HG02943 (cell line): Measurements from ENCODE around the gene NLGN1.

ENCODE experiments used
- ATAC-seq: cut with Tn5 transposase; IDR thresholded peaks from one replicate; pipeline ENCODE4 v1.9.1; 2021; ENCODE audit warnings: mild to moderate bottlenecking, low read depth, moderate library complexity; ENCODE audit not compliant: unreplicated experiment

Gene NLGN1

GRCh38 chr3:174120997-174121396, 723.5 kb downstream of the NLGN1 start:
- no peak for ATAC-seq

DNA sequence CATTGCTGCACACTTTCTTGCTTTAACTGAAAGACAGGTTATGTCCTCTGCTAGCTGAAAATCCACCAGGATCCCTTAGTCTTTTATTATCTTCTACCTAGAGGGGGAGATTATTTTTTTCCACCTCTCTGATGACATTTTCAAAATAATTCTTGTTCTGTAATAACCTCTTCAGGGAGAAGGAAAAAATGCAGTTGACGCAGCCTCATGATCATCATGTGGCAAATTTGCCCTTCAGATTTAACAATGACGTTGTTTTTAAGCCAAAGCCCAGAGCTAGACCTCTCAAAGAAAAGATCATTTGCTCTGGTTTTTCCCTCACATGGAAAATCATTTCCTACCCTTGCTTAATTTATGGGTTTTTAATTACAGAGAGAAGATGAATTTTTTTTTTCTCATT, 724.9 kb downstream of the NLGN1 start:
- ATAC-seq = no peak

- ATAC-seq = no peak
Measured at GRCh38 chr3:174125267-174125824, 727.8 kb downstream of the NLGN1 start.

- ATAC-seq = no peak
Measured at GRCh38 chr3:174126990-174127758, 729.6 kb downstream of the NLGN1 start.

- ATAC-seq = no peak
Measured at GRCh38 chr3:174132006-174132405, 734.5 kb downstream of the NLGN1 start.

DNA sequence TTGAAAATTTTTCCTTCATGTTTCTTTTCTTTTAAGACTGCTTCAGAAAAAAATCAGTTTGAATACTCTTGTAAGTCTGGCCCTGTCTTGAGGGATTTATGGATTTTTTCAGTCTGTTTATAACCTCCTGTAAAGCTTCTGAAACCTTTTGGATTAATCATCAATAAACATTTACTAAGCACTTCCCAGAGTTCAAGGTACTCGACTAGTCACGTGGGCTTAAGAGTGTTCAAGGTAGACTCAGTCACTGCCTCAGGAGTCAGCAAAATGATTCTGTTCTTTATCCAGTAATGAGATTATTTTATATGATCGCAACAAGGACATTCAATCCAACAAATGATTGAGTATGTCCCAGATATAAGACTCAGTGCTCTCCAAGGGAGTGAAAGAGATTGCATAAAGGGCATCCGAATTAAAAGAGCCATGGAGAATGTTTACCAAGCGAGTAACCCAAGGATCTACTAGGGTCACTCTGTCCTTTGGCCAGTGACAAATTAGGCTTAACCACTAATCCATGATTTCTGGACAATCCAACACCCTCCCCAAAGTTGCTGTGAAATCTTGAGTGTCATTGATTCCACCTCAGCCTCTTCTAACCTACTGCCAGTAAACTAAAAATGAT, 735.0 kb downstream of the NLGN1 start:
- ATAC-seq = no peak

GRCh38 chr3:174146008-174146407, 748.5 kb downstream of the NLGN1 start:
- ATAC-seq = no peak

DNA sequence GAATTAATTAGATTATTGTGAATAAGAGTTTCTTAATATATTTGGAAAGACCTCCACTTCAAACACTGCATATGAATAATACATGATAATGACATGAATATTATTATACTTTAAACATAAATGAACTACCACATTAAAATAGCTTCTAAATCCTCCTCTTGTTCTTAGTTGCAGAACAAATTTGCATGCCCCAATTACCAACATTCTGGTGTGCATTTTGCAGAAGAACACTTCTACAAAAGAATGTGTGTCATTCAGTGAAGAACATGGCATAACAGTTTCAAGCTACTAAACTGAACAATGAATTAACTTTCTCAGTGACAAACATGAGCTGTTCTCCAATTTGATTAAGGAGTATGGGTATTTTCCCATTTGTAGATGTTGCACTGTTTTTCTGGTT, 750.3 kb downstream of the NLGN1 start:
- ATAC-seq = no peak

- no peak for ATAC-seq
Measured at GRCh38 chr3:174153871-174154270, 756.3 kb downstream of the NLGN1 start.

GRCh38 chr3:174156200-174156599, 758.7 kb downstream of the NLGN1 start:
- ATAC-seq = no peak

GRCh38 chr3:174158674-174159073, 761.1 kb downstream of the NLGN1 start:
- ATAC-seq = no peak

DNA sequence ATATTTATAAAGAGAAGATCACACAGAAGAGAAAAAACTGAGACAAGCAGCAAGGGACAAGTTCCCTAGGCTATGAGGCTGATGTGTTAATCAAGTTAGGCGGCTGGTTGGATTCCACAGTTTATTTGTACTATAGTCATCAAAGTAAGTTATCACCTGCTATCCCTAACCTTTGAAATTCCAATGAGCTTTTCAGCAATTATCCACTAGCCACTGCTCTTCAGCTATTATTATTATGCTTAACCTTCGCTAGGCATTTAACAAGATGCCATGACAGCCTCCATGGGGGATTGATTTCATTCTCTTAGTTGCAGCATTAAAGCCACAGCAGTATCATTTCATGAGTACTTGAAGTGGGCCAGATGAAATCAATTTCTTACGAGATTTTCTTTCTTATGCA, 762.1 kb downstream of the NLGN1 start:
- no peak for ATAC-seq

- ATAC-seq = no peak
Measured at GRCh38 chr3:174162550-174162949, 765.0 kb downstream of the NLGN1 start.

- no peak for ATAC-seq
Measured at GRCh38 chr3:174168026-174168425, 770.5 kb downstream of the NLGN1 start.

- ATAC-seq = no peak
Measured at GRCh38 chr3:174168538-174169254, 771.2 kb downstream of the NLGN1 start.

GRCh38 chr3:174169736-174170135, 772.2 kb downstream of the NLGN1 start:
- ATAC-seq = no peak

DNA sequence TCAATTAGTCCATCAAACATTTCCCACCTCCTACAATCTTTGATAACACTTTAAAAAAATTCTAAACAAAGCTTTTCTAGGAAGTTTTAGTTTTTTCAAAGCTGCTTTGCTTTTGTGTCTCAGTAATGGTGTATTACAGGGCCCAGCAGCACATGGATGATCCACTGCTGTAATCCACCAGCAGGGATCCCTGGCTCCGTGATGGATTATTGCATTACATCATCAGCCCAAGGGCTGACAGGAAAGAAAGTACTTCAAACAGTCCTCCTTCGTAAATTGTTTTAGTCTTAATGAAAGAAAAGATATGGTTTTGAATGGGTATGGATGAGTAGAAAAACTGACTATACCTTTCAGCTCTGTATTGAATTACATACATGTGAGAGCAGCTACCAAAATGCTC, 772.7 kb downstream of the NLGN1 start:
- no peak for ATAC-seq

DNA sequence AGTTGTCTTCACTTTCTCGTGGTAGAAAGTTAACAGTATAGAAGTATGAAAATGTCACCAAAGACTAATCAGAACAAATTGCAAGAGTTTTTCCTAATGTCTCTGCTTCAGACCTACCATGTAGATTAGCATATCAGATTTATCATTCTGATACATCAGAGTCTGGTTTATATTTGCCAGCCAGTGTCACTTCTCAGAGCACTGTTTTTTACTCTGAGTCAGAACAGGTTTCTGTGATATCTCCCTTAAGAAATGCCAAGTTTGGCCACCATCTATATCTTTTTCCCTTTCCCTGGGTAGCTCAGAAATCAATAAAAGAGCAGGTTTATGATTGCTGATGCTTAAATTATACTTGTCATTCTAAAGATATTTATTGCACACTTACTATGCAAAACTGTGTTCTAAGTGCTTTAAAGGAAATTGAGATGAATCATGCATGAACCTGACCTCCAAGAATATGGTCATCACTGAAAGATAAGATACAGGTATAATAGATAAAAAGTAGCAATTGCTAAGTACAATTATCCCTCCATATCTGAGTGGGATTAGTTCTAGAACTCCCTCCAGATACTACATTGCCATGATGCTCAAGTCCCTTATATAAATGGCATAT, 788.9 kb downstream of the NLGN1 start:
- no peak for ATAC-seq

DNA sequence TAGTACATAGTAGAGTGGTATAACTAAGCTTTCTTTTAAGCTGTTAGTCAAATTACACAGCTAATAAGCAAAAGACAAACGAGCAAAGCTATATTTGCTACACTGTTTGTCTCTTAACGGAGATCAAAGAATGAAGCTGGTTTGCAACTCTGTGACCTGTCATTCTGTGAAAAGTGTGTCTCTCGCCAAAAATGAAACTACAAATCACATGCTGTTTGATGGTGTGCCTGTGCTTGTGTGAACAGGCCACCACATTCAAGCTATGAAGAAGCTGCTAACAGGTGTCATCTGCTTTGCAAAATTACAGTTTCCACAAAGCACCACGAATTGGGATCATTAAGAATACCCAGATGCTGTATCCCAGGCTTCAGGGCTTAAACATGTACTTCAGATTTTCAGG, 793.8 kb downstream of the NLGN1 start:
- ATAC-seq = no peak

DNA sequence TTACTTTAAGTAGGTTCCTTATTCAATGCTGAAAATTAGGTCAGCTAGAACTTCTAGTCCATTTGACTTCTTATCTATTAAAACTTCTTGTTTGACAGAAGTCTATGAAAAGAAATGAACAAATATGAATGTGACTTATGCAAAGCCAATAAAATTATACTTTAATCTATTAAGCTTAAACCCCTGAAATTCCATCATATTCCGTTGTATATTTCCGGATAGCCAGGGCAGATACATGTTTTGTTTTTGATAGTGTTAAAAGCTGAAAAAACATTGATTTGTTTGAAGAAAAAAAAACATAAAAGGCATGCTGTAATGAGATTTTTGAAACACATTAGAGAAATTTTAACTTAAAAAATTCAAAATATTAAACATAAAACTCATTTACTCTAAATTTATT, 794.4 kb downstream of the NLGN1 start:
- ATAC-seq = no peak

DNA sequence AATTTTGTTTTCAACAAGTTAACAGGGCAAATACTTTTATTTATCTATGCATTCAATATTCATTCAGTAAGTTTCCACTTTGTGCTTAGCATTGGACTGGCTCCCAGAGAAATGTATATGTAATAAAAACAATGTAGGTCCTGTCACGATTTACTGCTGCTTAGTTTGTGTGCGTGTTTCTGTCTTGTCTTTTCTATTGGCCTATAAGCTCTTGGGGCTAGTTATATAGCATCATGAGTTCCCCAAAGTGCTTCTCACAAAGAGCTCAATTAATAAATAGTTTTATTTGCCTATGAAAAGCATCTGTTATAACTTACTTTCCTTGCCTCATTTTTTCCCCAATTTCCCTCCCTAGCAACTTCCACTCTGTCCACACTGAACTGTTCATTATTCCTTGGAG, 794.9 kb downstream of the NLGN1 start:
- ATAC-seq = no peak
